GM19328 (cell line): ENCODE results near the gene RPL12.

Source experiments
- ATAC-seq: cut with Tn5 transposase; IDR thresholded peaks from one replicate; pipeline ENCODE4 v1.9.1; 2021; ENCODE audit warnings: mild to moderate bottlenecking, moderate library complexity; ENCODE audit not compliant: unreplicated experiment

RPL12 gene

GRCh38 chr9:127407492-127407843 lies 43.7 kb downstream of the RPL12 start:
- ATAC-seq, result no peak

- no peak for ATAC-seq
Observed at GRCh38 chr9:127406799-127407491, 44.3 kb downstream of the RPL12 start.

- no peak for ATAC-seq
Observed at GRCh38 chr9:127405344-127406125, 45.7 kb downstream of the RPL12 start.

GRCh38 chr9:127404631-127405030 lies 46.6 kb downstream of the RPL12 start:
- ATAC-seq, result no peak

- no peak for ATAC-seq
Observed at GRCh38 chr9:127403507-127404192, 47.6 kb downstream of the RPL12 start.

GRCh38 chr9:127402401-127403090 lies 48.7 kb downstream of the RPL12 start:
- no peak for ATAC-seq

- ATAC-seq, result no peak
Observed at GRCh38 chr9:127399736-127400269, 51.4 kb downstream of the RPL12 start.

GRCh38 chr9:127398715-127399400 lies 52.3 kb downstream of the RPL12 start:
- no peak for ATAC-seq

- ATAC-seq, result no peak
Observed at GRCh38 chr9:127398275-127398647, 52.9 kb downstream of the RPL12 start.
